Stimulated activated naive CD8-positive, alpha-beta T cell treated with anti-CD3 and anti-CD28 coated beads, Interleukin-15, amount 100 ng/mL, for 72 hours (primary cell): ENCODE data around the gene CFB.
A peak's percentile ranks its signal among the peaks of the same experiment; 100 is the strongest.
"Not testable (repeated sequence)": the region's sequence is repeated elsewhere in the genome, so short reads cannot be mapped to it uniquely, and the experiment has no call there.

Source experiments
- ATAC-seq: fragments of 150-1000 bp; cut with Tn5 transposase; 2 replicates; pipeline ENCODE4 v1.10.0; 2021; ENCODE audit warnings: mild to moderate bottlenecking, moderate library complexity
- DNase-seq, 2 donors: peaks; one replicate each; pipeline ENCODE4 v3.0.0; 2021 to 2022
- H3K27ac Mint-ChIP-seq, 2 donors: one replicate each; pipeline ENCODE4 v1.8.0; 2022; ENCODE audit warnings: mild to moderate bottlenecking in 2 of 2, mixed read lengths in 2 of 2, moderate library complexity in 2 of 2
- H3K27me3 Mint-ChIP-seq: one replicate; pipeline ENCODE4 v1.8.0; 2022; ENCODE audit warnings: mixed read lengths
- H3K4me1 Mint-ChIP-seq: one replicate; pipeline ENCODE4 v1.8.0; 2022; ENCODE audit warnings: mild to moderate bottlenecking, mixed read lengths
- H3K4me3 Mint-ChIP-seq, 2 donors: one replicate each; pipeline ENCODE4 v1.8.0; 2022; ENCODE audit warnings: mild to moderate bottlenecking in 2 of 2, mixed read lengths in 2 of 2, moderate library complexity in 1 of 2
- H3K9me3 Mint-ChIP-seq, 2 donors: one replicate each; pipeline ENCODE4 v1.8.0; 2022; ENCODE audit warnings: mixed read lengths in 2 of 2

The CFB gene

GRCh38 chr6:31906727-31907126 is 39.2 kb upstream of the CFB start:
- H3K9me3 Mint-ChIP-seq, H3K27me3 Mint-ChIP-seq, ATAC-seq, H3K4me3 Mint-ChIP-seq, H3K4me1 Mint-ChIP-seq, H3K27ac Mint-ChIP-seq, DNase-seq: not testable (repeated sequence)

- peaks cover 14% of the 10 kb centered on the region for H3K27me3 Mint-ChIP-seq
- no peak overlapping the region for H3K4me3 Mint-ChIP-seq
- H3K4me1 Mint-ChIP-seq = peaks cover 14% of the 10 kb centered on the region
- ATAC-seq = no peak
- DNase-seq = no peak
- no peak overlapping the region for H3K27ac Mint-ChIP-seq
- H3K9me3 Mint-ChIP-seq = no peaks in the 10 kb centered on the region
Measured at GRCh38 chr6:31907158-31907813, 38.6 kb upstream of the CFB start.

DNA sequence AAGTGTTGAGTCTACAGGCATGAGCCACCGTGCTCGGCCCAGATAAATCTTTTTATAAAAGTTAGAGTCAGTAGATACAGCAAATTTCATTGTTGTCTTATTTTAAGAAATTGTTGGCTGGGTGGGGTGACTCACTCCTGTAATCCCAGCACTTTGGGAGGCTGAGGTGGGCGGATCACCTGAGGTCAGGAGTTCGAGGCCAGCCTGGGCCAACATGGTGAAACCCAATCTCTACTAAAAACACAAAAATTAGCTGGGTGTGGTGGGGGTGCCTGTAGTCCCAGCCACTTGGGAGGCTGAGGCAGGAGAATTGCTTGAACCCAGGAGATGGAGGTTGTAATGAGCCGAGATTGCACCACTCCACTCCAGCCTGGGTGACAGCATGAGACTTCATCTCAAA is 37.6 kb upstream of the CFB start:
- not testable (repeated sequence) for H3K4me3 Mint-ChIP-seq, H3K4me1 Mint-ChIP-seq, H3K27ac Mint-ChIP-seq, H3K9me3 Mint-ChIP-seq, DNase-seq, ATAC-seq
- peaks cover 18% of the 10 kb centered on the region for H3K27me3 Mint-ChIP-seq

GRCh38 chr6:31908791-31909190 is 37.1 kb upstream of the CFB start:
- no peak overlapping the region for H3K27ac Mint-ChIP-seq
- peaks cover 18% of the 10 kb centered on the region for H3K27me3 Mint-ChIP-seq
- no peaks in the 10 kb centered on the region for H3K9me3 Mint-ChIP-seq
- peak; percentile 69 for ATAC-seq
- no peak for DNase-seq
- H3K4me3 Mint-ChIP-seq = no peak overlapping the region
- H3K4me1 Mint-ChIP-seq = peaks cover 8% of the 10 kb centered on the region

GRCh38 chr6:31909298-31909697 is 36.6 kb upstream of the CFB start:
- H3K27ac Mint-ChIP-seq, H3K4me1 Mint-ChIP-seq, DNase-seq, H3K4me3 Mint-ChIP-seq, H3K9me3 Mint-ChIP-seq, ATAC-seq: not testable (repeated sequence)
- H3K27me3 Mint-ChIP-seq = peaks cover 18% of the 10 kb centered on the region

GRCh38 chr6:31911826-31912585 is 33.9 kb upstream of the CFB start:
- DNase-seq (no peak), ATAC-seq (no peak)
- H3K4me3 Mint-ChIP-seq = no peak overlapping the region
- H3K27me3 Mint-ChIP-seq = peaks cover 20% of the 10 kb centered on the region
- H3K9me3 Mint-ChIP-seq = no peaks in the 10 kb centered on the region
- peak overlapping the region in 1 of 2 donors; percentile 34 for H3K27ac Mint-ChIP-seq
- peaks cover 8% of the 10 kb centered on the region for H3K4me1 Mint-ChIP-seq

DNA sequence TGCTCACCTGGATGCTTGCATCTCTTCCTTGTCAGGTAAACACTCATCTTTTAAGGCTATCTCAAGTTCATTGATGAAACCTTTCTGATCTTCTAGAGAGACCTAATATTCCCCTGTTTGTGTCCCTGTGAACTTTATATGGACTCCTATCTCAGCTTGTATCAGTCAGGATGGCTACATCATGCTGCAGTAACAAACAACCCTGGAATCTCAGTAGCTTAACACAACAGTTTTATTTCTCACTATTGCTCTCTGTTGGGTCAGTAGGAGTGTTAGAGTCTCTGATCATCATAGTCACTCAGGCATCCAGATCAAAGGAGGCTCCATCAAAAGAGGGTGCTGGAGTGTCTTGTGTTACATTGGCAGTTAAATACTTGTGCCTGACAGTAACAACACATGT is 30.5 kb upstream of the CFB start:
- Mint-ChIP-seq H3K4me3 (no peak overlapping the region), H3K4me1 (peaks cover 8% of the 10 kb centered on the region), H3K27ac (no peak overlapping the region), H3K27me3 (peaks cover 20% of the 10 kb centered on the region), H3K9me3 (no peaks in the 10 kb centered on the region)
- DNase-seq (no peak), ATAC-seq (no peak)

GRCh38 chr6:31915756-31916155 is 30.1 kb upstream of the CFB start:
- H3K27me3 Mint-ChIP-seq = peaks cover 20% of the 10 kb centered on the region
- ATAC-seq (no peak), DNase-seq (no peak)
- no peak overlapping the region for H3K4me3 Mint-ChIP-seq
- H3K9me3 Mint-ChIP-seq = no peaks in the 10 kb centered on the region
- H3K4me1 Mint-ChIP-seq = peaks cover 8% of the 10 kb centered on the region
- no peak overlapping the region for H3K27ac Mint-ChIP-seq

DNA sequence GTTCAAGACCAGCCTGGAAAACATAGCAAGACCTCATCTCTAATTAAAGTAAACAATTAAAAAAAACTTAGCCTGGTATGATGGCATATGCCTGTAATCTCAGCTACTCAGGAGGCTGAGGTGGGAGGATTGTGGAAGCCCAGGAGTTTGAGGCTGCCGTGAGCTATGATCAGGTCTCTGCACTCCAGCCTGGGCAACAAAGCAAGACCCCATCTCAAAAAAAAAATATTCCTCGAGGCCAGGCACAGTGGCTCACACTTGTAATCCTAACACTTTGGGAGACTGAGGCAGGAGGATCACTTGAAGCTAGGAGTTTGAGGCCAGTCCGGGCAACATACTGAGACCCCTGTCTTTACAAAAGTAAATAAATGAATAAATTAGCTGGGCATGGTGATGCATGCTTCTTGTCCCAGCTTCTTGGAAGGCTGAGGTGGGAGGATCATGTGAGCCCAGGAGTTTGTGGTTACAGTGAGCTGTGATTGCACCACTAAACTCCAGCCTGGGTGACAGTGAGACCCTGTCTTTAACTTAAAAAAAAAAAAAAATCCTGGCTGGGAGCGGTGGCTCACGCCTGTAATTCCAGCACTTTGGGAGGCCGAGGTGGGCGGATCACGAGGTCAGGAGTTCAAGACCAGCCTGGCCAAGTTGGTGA is 27.7 kb upstream of the CFB start:
- peak overlapping the region in 1 of 2 donors; percentile 33 for H3K27ac Mint-ChIP-seq
- ATAC-seq = no peak
- peaks cover 11% of the 10 kb centered on the region for H3K27me3 Mint-ChIP-seq
- DNase-seq = no peak
- no peaks in the 10 kb centered on the region for H3K4me1 Mint-ChIP-seq
- H3K9me3 Mint-ChIP-seq = no peaks in the 10 kb centered on the region
- H3K4me3 Mint-ChIP-seq = no peak overlapping the region

DNA sequence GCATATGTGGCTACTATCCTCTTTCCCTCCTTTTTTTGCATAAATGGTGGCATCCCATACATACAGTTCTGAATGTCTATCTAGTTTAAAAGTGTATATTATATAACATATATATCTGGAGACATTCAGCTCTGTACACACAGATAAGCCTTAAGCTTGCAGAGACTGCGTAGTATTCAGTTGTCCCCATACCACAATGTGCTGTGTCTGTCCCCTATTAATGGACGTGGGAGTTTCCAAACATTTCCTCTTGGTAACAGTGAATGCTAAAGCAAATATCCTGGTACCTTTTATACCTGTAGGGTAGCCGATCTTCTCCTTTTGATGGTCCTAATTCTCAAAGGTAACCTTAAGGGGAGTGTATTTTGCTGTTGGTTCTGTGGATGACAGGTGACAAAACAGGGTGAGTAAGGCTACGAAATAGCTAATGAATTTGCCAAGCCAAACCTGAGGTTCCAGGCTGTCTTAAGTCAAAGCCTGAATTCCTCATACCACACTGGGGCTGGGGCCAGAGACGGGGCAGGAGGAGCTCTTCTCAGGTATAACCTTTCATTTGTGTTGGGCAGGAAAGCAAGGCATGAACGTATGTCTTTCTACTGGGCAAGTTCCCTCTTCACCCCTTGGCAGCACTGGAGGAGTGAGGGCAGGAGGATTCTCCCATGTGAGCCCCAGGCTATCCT is 26.1 kb upstream of the CFB start:
- Mint-ChIP-seq H3K27ac (no peak overlapping the region), H3K27me3 (peaks cover 11% of the 10 kb centered on the region), H3K4me3 (no peak overlapping the region), H3K4me1 (no peaks in the 10 kb centered on the region), H3K9me3 (no peaks in the 10 kb centered on the region)
- DNase-seq (no peak), ATAC-seq (no peak)

GRCh38 chr6:31920811-31921210 is 25.1 kb upstream of the CFB start:
- Mint-ChIP-seq H3K9me3 (no peaks in the 10 kb centered on the region), H3K4me3 (no peak overlapping the region), H3K27ac (peak overlapping the region in 1 of 2 donors; percentile 12), H3K4me1 (no peaks in the 10 kb centered on the region), H3K27me3 (peaks cover 4% of the 10 kb centered on the region)
- no peak for DNase-seq
- ATAC-seq = no peak

GRCh38 chr6:31922942-31923341 is 23.0 kb upstream of the CFB start:
- no peaks in the 10 kb centered on the region for H3K9me3 Mint-ChIP-seq
- no peak overlapping the region for H3K4me3 Mint-ChIP-seq
- ATAC-seq (peak; percentile 65), DNase-seq (no peak)
- no peaks in the 10 kb centered on the region for H3K4me1 Mint-ChIP-seq
- H3K27me3 Mint-ChIP-seq = no peaks in the 10 kb centered on the region
- no peak overlapping the region for H3K27ac Mint-ChIP-seq

DNA sequence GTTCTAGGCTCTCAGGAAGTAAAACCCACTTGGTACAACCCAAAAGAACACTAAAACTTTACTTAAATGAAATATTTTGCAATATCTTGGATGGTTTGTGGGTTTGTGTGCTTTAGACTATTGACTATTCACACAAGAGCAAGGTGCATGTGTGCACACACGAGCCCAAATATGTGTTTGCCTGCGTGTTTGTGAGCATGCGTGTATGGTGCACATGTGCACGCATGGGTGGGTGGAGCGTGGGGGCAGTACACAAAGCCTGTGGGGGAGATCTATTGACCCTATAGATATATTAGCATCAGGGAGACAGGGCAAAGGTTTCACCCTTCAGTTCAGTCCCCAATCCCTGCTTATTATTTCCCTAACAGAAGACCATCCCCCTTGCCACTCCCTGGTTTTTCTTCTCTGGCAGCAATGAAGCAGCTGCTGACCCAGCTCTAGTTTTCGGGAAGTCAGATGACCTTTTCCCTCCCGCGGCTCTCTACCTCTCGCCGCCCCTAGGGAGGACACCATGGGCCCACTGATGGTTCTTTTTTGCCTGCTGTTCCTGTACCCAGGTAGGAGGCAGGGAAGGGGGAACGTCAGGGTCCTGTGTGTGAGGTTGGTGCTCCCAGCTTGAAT is 18.5 kb upstream of the CFB start, which contains the start of gene C2:
C2 (plus strand) TSS at position 476 of the 621 bp plus-strand sequence; CDS start at position 512, 36 bp downstream.
- no peak for DNase-seq
- Mint-ChIP-seq H3K4me1 (no peaks in the 10 kb centered on the region), H3K27ac (peak within 1 kb of the TSS; percentile 5 to 10), H3K4me3 (no peak within 1 kb of the TSS), H3K9me3 (no peaks in the 10 kb centered on the region), H3K27me3 (no peaks in the 10 kb centered on the region)
- no peak for ATAC-seq

- Mint-ChIP-seq H3K27ac (peak overlapping the region in 1 of 2 donors; percentile 10), H3K4me3 (no peak overlapping the region)
Measured at GRCh38 chr6:31927863-31928671, 17.8 kb upstream of the CFB start.

GRCh38 chr6:31928672-31928939 is 17.3 kb upstream of the CFB start:
- Mint-ChIP-seq H3K4me1 (no peaks in the 10 kb centered on the region), H3K4me3 (no peak overlapping the region), H3K9me3 (no peaks in the 10 kb centered on the region), H3K27me3 (peaks cover 8% of the 10 kb centered on the region), H3K27ac (no peak overlapping the region)
- ATAC-seq (no peak), DNase-seq (no peak)

More at GRCh38 chr6:31927863-31928671, 17.8 kb upstream of the CFB start:
- ATAC-seq (no peak), DNase-seq (no peak)
- H3K9me3 Mint-ChIP-seq = no peaks in the 10 kb centered on the region
- no peaks in the 10 kb centered on the region for H3K4me1 Mint-ChIP-seq
- peaks cover 3% of the 10 kb centered on the region for H3K27me3 Mint-ChIP-seq
